Common myeloid progenitor, CD34-positive (primary cell): ENCODE data around the gene HOXD12.

Source experiments
- CTCF ChIA-PET: fragments of 350-600 bp; sonication (Branson Sonifier 250); formaldehyde crosslinking; loops from one replicate; lab custom pipeline; 2021; ENCODE audit warnings: antibody characterized with exemption; lab: Charles Lee
- POLR2A ChIA-PET: fragments of 350-600 bp; sonication (Branson Sonifier 250); formaldehyde crosslinking; loops from one replicate; lab custom pipeline; 2021; ENCODE audit warnings: antibody characterized with exemption; lab: Charles Lee
- DNase-seq, 3 donors: peaks; one replicate each; pipeline versions ENCODE4 v3.0.0 to v3.0.0-alpha.2; 2013
- H3K27ac ChIP-seq, 2 experiments: 1 replicate in 1 of 2; 2 replicates in 1 of 2; pipeline ENCODE4 v1.7.0; 2013; ENCODE audit warnings: inconsistent platforms in 2 of 2, low read length in 2 of 2, mild to moderate bottlenecking in 2 of 2, low read depth in 1 of 2, moderate library complexity in 1 of 2; ENCODE audit not compliant: severe bottlenecking in 2 of 2, insufficient read depth in 1 of 2, poor library complexity in 1 of 2
- H3K27me3 ChIP-seq, 5 experiments: replicated peaks in 2 of 5; 1 replicate in 3 of 5; 2 replicates in 2 of 5; pipeline versions ENCODE4 v1.6.1 to v1.7.0; 2013; ENCODE audit warnings: low read length in 4 of 5, mild to moderate bottlenecking in 2 of 5, moderate library complexity in 2 of 5, inconsistent platforms in 1 of 5; ENCODE audit not compliant: insufficient read depth in 5 of 5, control insufficient read depth in 4 of 5
- H3K36me3 ChIP-seq, 4 experiments: 1 replicate in 2 of 4; 2 replicates in 2 of 4; pipeline versions ENCODE4 v1.6.1 to v1.7.0; 2013; ENCODE audit warnings: low read length in 3 of 4, control low read depth in 1 of 4, mild to moderate bottlenecking in 1 of 4; ENCODE audit not compliant: control insufficient read depth in 4 of 4, insufficient read depth in 4 of 4
- H3K4me1 ChIP-seq, 4 experiments: 1 replicate in 3 of 4; 2 replicates in 1 of 4; pipeline versions ENCODE4 v1.6.1 to v1.7.1; 2013; ENCODE audit warnings: low read length in 3 of 4, mild to moderate bottlenecking in 3 of 4, control low read depth in 1 of 4, inconsistent platforms in 1 of 4, moderate library complexity in 1 of 4; ENCODE audit not compliant: control insufficient read depth in 4 of 4, insufficient read depth in 4 of 4; ENCODE audit errors: control extremely low read depth in 1 of 4
- H3K4me3 ChIP-seq, 7 experiments: 1 replicate in 4 of 7; 2 replicates in 3 of 7; pipeline versions ENCODE4 v1.5.1 to v1.7.0; 2013; ENCODE audit warnings: mild to moderate bottlenecking in 7 of 7, low read length in 6 of 7, moderate library complexity in 6 of 7, inconsistent platforms in 2 of 7, low read depth in 2 of 7, control low read depth in 1 of 7; ENCODE audit not compliant: insufficient read depth in 4 of 7, control insufficient read depth in 1 of 7; ENCODE audit errors: extremely low read depth in 1 of 7
- H3K9me3 ChIP-seq, 5 experiments: 1 replicate in 4 of 5; 2 replicates in 1 of 5; pipeline versions ENCODE4 v1.6.1 to v1.7.1; 2013; ENCODE audit warnings: low read length in 4 of 5, mild to moderate bottlenecking in 2 of 5, inconsistent platforms in 1 of 5, low read depth in 1 of 5, moderate library complexity in 1 of 5; ENCODE audit not compliant: control insufficient read depth in 4 of 5, insufficient read depth in 2 of 5; ENCODE audit errors: control extremely low read depth in 1 of 5
- WGBS: methylation state at CpG from one replicate; pipeline ENCODE4 v1.1.5; 2013; ENCODE audit not compliant: insufficient coverage; 5-methylcytosine and 5-hydroxymethylcytosine counted together

Gene HOXD12

GRCh38 chr2:176126929-176127773 is 27.6 kb downstream of the HOXD12 start:
- Histone ChIP-seq H3K27me3 (peaks cover 22 to 99% (median 64%) of the 10 kb centered on the region in 5 experiments), H3K27ac (no peak overlapping the region), H3K9me3 (no peaks in the 10 kb centered on the region), H3K36me3 (no peaks in the 10 kb centered on the region), H3K4me1 (peaks cover 3 to 25% (median 18%) of the 10 kb centered on the region in 4 experiments), H3K4me3 (no peak overlapping the region)
- ChIA-PET CTCF (interaction anchor here (0.6 to 4.6 kb wide), 32 partner anchors 9 to 1038 kb away, joined by 3 to 44 read pairs (median 4); partner anchors contain the start of gene HOXD12), POLR2A (interaction anchor here (0.9 kb wide), 1 partner anchor 34 kb away, joined by 4 read pairs; no protein-coding TSS in a partner anchor)
- 10% methylated on average over 2 of the region's 13 CpGs for WGBS
- peak; percentile 72 to 86 (median 76) for DNase-seq

- DNase-seq: no peak
- no peak overlapping the region for H3K27ac ChIP-seq
- peaks cover 26 to 99% (median 64%) of the 10 kb centered on the region in 5 experiments for H3K27me3 ChIP-seq
- CTCF ChIA-PET: interaction anchor here (0.9 to 4.6 kb wide), 18 partner anchors 11 to 1035 kb away, joined by 3 to 44 read pairs (median 5); partner anchors contain the start of gene HOXD12
- H3K4me1 ChIP-seq: peaks cover 4 to 19% (median 12%) of the 10 kb centered on the region in 4 experiments
- no peaks in the 10 kb centered on the region for H3K9me3 ChIP-seq
- H3K4me3 ChIP-seq: no peak overlapping the region
- H3K36me3 ChIP-seq: no peaks in the 10 kb centered on the region
- no CpG with 5 or more reads among the region's 4 CpGs for WGBS
- POLR2A ChIA-PET: no interaction called here
These were observed 28.1 kb downstream of the HOXD12 start for GRCh38 chr2:176127774-176128072.

- WGBS: 8% methylated on average over 30 of the region's 49 CpGs
- H3K4me1 ChIP-seq: peaks cover 4 to 14% (median 9%) of the 10 kb centered on the region in 4 experiments
- H3K4me3 ChIP-seq: no peak overlapping the region
- H3K36me3 ChIP-seq: no peaks in the 10 kb centered on the region
- POLR2A ChIA-PET: no interaction called here
- CTCF ChIA-PET: interaction anchor here (0.8 to 4.6 kb wide), 13 partner anchors 11 to 1035 kb away, joined by 3 to 44 read pairs (median 5); partner anchors contain the start of gene HOXD12
- no peak overlapping the region for H3K27ac ChIP-seq
- H3K27me3 ChIP-seq: peaks cover 30 to 99% (median 69%) of the 10 kb centered on the region in 5 experiments
- no peaks in the 10 kb centered on the region for H3K9me3 ChIP-seq
- peak in 1 of 3 donors; percentile 36 for DNase-seq
These were observed 28.8 kb downstream of the HOXD12 start for GRCh38 chr2:176128172-176128981.

- Histone ChIP-seq H3K4me1 (peaks cover 4 to 14% (median 9%) of the 10 kb centered on the region in 4 experiments), H3K27me3 (peaks cover 36 to 99% (median 64%) of the 10 kb centered on the region in 5 experiments), H3K27ac (no peak within 1 kb of the TSS), H3K4me3 (peak within 1 kb of the TSS in 3 of 7 experiments; percentile 16 to 26 (median 23)), H3K9me3 (no peaks in the 10 kb centered on the region), H3K36me3 (no peaks in the 10 kb centered on the region)
- 4% methylated on average over 31 of the region's 64 CpGs for WGBS
- peak; percentile 51 to 68 (median 53) for DNase-seq
- ChIA-PET POLR2A (no interaction called here), CTCF (interaction anchor here (0.8 to 4.6 kb wide), 5 partner anchors 19 to 1020 kb away, joined by 3 to 32 read pairs (median 3); no protein-coding TSS in a partner anchor)
These were observed 29.6 kb downstream of the HOXD12 start, which contains the start of gene HOXD8 for GRCh38 chr2:176128982-176129796. Gene HOXD8 (plus strand): TSS chr2:176129705. CDS start chr2:176130367, 662 bp downstream.

- Histone ChIP-seq H3K4me3 (peak overlapping the region in 2 of 7 experiments; percentile 23 to 26), H3K27ac (no peak overlapping the region), H3K27me3 (peaks cover 40 to 99% (median 63%) of the 10 kb centered on the region in 5 experiments), H3K9me3 (no peaks in the 10 kb centered on the region), H3K36me3 (no peaks in the 10 kb centered on the region), H3K4me1 (peaks cover 4 to 14% (median 9%) of the 10 kb centered on the region in 4 experiments)
- under 1% methylated on average over 36 of the region's 43 CpGs for WGBS
- POLR2A ChIA-PET: no interaction called here
- CTCF ChIA-PET: interaction anchor here (1.0 kb wide), 1 partner anchor 505 kb away, joined by 3 read pairs; no protein-coding TSS in a partner anchor
- no peak for DNase-seq
These were observed 30.2 kb downstream of the HOXD12 start for GRCh38 chr2:176129813-176130146.
